ENCODE measurements around the gene WRAP73.

DNA sequence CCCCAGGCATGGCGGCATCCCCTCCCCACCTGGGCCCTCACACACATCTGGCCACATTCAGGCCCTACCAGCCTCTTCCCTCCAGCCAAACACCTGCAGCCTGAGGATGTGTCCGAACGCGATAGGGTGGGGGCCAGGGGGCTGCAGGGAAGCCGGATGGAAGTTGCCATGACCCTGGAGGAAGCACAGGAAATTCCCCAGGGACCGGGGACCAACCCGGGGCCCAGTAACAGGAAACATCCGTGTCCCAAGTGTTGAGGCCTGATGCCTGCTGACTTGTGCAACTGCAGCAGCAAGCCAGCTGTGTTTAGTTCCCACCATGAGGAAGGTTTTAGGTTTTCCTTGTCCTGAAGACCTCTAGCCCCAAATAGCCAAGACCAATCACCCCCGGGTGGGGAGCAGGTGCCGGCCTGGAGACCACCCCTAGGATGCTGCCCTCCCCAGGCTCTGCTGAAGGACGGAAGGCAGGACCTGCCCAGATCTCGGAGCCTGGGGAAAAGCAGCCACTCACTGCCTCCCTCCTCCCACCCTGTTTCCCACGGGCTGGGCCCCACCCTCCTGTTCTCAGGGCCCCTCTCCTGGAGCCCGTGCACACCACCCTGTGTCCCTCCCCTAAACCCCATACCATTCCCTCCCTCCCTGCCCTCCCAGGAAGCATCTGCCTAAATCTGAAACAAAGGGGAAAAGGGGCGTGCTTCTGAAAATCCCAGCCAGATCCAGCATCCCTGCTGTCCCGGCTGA is 68.4 kb downstream of the WRAP73 start:
- TF ChIP-seq, protein P1, sequence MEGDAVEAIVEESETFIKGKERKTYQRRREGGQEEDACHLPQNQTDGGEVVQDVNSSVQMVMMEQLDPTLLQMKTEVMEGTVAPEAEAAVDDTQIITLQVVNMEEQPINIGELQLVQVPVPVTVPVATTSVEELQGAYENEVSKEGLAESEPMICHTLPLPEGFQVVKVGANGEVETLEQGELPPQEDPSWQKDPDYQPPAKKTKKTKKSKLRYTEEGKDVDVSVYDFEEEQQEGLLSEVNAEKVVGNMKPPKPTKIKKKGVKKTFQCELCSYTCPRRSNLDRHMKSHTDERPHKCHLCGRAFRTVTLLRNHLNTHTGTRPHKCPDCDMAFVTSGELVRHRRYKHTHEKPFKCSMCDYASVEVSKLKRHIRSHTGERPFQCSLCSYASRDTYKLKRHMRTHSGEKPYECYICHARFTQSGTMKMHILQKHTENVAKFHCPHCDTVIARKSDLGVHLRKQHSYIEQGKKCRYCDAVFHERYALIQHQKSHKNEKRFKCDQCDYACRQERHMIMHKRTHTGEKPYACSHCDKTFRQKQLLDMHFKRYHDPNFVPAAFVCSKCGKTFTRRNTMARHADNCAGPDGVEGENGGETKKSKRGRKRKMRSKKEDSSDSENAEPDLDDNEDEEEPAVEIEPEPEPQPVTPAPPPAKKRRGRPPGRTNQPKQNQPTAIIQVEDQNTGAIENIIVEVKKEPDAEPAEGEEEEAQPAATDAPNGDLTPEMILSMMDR (IDR thresholded peaks at IDR 0.05 in 2 of 3, conservative IDR thresholded peaks at IDR 0.05 in 1 of 3; ENCODE audit: borderline replicate concordance in 1 of 3, insufficient read depth in 1 of 3, low read depth in 2 of 3, low read length in 2 of 3) = no peak
- TF ChIP-seq POLR2A (IDR thresholded peaks at IDR 0.05; ENCODE audit: borderline replicate concordance, extremely low read depth, insufficient read depth, insufficient read length) = no peak
- TF ChIP-seq SRF (IDR thresholded peaks at IDR 0.05; ENCODE audit: low read depth) = no peak
- TF ChIP-seq EZH2 (IDR thresholded peaks at IDR 0.05) = no peak
- no peak for TF ChIP-seq ATF3 (IDR thresholded peaks at IDR 0.05)
- no peak for TF ChIP-seq SIN3A (IDR thresholded peaks at IDR 0.05; ENCODE audit: low read depth)
- TF ChIP-seq, protein P2, sequence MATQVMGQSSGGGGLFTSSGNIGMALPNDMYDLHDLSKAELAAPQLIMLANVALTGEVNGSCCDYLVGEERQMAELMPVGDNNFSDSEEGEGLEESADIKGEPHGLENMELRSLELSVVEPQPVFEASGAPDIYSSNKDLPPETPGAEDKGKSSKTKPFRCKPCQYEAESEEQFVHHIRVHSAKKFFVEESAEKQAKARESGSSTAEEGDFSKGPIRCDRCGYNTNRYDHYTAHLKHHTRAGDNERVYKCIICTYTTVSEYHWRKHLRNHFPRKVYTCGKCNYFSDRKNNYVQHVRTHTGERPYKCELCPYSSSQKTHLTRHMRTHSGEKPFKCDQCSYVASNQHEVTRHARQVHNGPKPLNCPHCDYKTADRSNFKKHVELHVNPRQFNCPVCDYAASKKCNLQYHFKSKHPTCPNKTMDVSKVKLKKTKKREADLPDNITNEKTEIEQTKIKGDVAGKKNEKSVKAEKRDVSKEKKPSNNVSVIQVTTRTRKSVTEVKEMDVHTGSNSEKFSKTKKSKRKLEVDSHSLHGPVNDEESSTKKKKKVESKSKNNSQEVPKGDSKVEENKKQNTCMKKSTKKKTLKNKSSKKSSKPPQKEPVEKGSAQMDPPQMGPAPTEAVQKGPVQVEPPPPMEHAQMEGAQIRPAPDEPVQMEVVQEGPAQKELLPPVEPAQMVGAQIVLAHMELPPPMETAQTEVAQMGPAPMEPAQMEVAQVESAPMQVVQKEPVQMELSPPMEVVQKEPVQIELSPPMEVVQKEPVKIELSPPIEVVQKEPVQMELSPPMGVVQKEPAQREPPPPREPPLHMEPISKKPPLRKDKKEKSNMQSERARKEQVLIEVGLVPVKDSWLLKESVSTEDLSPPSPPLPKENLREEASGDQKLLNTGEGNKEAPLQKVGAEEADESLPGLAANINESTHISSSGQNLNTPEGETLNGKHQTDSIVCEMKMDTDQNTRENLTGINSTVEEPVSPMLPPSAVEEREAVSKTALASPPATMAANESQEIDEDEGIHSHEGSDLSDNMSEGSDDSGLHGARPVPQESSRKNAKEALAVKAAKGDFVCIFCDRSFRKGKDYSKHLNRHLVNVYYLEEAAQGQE (IDR thresholded peaks at IDR 0.05; ENCODE audit: low read depth) = no peak
- no peak for TF ChIP-seq MAX (IDR thresholded peaks at IDR 0.05)
- TF ChIP-seq TCF7L2 (IDR thresholded peaks at IDR 0.05; ENCODE audit: borderline replicate concordance, extremely low read depth, insufficient read depth, insufficient read length) = no peak
- TF ChIP-seq EGR1 (IDR thresholded peaks at IDR 0.05; ENCODE audit: low read depth) = no peak
- no peak for TF ChIP-seq ZFX (IDR thresholded peaks at IDR 0.05)
